Neural progenitor cell (in vitro differentiated cells): ENCODE data around the gene MORN1.

Source experiments
- EZH2 ChIP-seq: fragments of 200-600 bp; sonication (generic); IDR thresholded peaks from 2 replicates; pipeline ENCODE4 v1.6.1; 2017; ENCODE audit warnings: antibody characterized with exemption, mild to moderate bottlenecking, moderate library complexity
- TF ChIP-seq, protein P1 (sequence below): fragments of 200-600 bp; sonication (generic); IDR thresholded peaks from 2 replicates; pipeline ENCODE4 v1.5.1; 2017; ENCODE audit warnings: antibody characterized with exemption, mild to moderate bottlenecking

GRCh38 chr1:2399890-2400575, 8.7 kb upstream of the MORN1 start:
- TF ChIP-seq, protein P1, sequence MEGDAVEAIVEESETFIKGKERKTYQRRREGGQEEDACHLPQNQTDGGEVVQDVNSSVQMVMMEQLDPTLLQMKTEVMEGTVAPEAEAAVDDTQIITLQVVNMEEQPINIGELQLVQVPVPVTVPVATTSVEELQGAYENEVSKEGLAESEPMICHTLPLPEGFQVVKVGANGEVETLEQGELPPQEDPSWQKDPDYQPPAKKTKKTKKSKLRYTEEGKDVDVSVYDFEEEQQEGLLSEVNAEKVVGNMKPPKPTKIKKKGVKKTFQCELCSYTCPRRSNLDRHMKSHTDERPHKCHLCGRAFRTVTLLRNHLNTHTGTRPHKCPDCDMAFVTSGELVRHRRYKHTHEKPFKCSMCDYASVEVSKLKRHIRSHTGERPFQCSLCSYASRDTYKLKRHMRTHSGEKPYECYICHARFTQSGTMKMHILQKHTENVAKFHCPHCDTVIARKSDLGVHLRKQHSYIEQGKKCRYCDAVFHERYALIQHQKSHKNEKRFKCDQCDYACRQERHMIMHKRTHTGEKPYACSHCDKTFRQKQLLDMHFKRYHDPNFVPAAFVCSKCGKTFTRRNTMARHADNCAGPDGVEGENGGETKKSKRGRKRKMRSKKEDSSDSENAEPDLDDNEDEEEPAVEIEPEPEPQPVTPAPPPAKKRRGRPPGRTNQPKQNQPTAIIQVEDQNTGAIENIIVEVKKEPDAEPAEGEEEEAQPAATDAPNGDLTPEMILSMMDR, result no peak
- TF ChIP-seq EZH2, result no peak
